A549 (cell line): Measurements from ENCODE around the gene DPP10. TPM values are rescaled to one million over a fixed set of nuclear protein-coding genes. Genes with fewer than 3 reads are reported as not detected.
A peak's percentile ranks its signal among the peaks of the same experiment; 100 is the strongest.

Experiments
- ATAC-seq, 2 experiments: fragments of 200-7000 bp in 1 of 2; fragments of >200 bp in 1 of 2; cut with Nextera tagmentation in 1 of 2; cut with Tn5 transposase in 1 of 2; 3 replicates each; pipeline versions ENCODE4 v1.8.0 to v1.9.1; 2018 to 2020; ENCODE audit warnings: mild to moderate bottlenecking in 1 of 2, moderate library complexity in 1 of 2
- CTCF ChIA-PET: fragments of 300-600 bp; sonication (Branson Sonifier 250); formaldehyde crosslinking; extraction: SDS; loops from one replicate; lab custom pipeline; 2021; ENCODE audit warnings: antibody characterized with exemption, inconsistent platforms; lab: Yijun Ruan, JAX
- POLR2A ChIA-PET: fragments of 350-600 bp; formaldehyde crosslinking; extraction: SDS; loops from one replicate; lab custom pipeline; 2021; ENCODE audit warnings: antibody characterized with exemption, inconsistent platforms; lab: Yijun Ruan, JAX
- DNase-seq, 2 experiments: peaks; one replicate each; pipeline versions ENCODE4 v3.0.0 to v3.0.0-alpha.2; 2011 to 2016; ENCODE audit warnings: low read depth in 1 of 2, low spot score in 1 of 2
- FAIRE-seq: peaks from 2 replicates; lab custom pipeline; 2011; peaks lifted over from hg19 to GRCh38; lab: Jason Lieb, UNC
- H3K27ac ChIP-seq, 2 experiments: fragments of >200 bp; sonication (Bioruptor Twin); formaldehyde crosslinking; 3 replicates each; pipeline ENCODE4 v1.5.1; 2016 to 2017
- H3K4me1 ChIP-seq: fragments of >200 bp; sonication (Bioruptor Twin); formaldehyde crosslinking; 3 replicates; pipeline ENCODE4 v1.6.1; 2016
- H3K4me2 ChIP-seq: fragments of >200 bp; sonication (Bioruptor Twin); formaldehyde crosslinking; 3 replicates; pipeline ENCODE4 v1.6.1; 2016
- H3K4me3 ChIP-seq: fragments of >200 bp; sonication (Bioruptor Twin); formaldehyde crosslinking; 3 replicates; pipeline ENCODE4 v1.5.1; 2016
- H3K9me3 ChIP-seq: fragments of >200 bp; sonication (Bioruptor Twin); formaldehyde crosslinking; 3 replicates; pipeline ENCODE4 v1.6.1; 2016
- BCL3 ChIP-seq: fragments of >200 bp; sonication (Bioruptor Twin); formaldehyde crosslinking; IDR thresholded peaks from 3 replicates; pipeline ENCODE4 v1.6.1; 2016
- CBX2 ChIP-seq: fragments of 200-600 bp; sonication (generic); IDR thresholded peaks from 2 replicates; pipeline ENCODE4 v1.6.1; 2016; ENCODE audit warnings: low read depth, mild to moderate bottlenecking, borderline replicate concordance
- CHD2 ChIP-seq: fragments of 150-350 bp; IDR thresholded peaks from 2 replicates; pipeline ENCODE4 v1.6.1; 2014; ENCODE audit warnings: low read length; ENCODE audit not compliant: partially characterized antibody
- CTCF ChIP-seq: fragments of >200 bp; sonication (Bioruptor Twin); formaldehyde crosslinking; IDR thresholded peaks from 3 replicates; pipeline ENCODE4 v1.5.1; 2016
- ELK1 ChIP-seq: fragments of 150-350 bp; IDR thresholded peaks from 2 replicates; pipeline ENCODE4 v1.6.1; 2014; ENCODE audit warnings: low read depth, mild to moderate bottlenecking, low read length
- FOSB ChIP-seq: fragments of 250-450 bp; sonication (Bioruptor Pico); IDR thresholded peaks from 2 replicates; pipeline ENCODE4 v1.5.0; 2020; ENCODE audit warnings: mild to moderate bottlenecking, moderate library complexity
- FOSL2 ChIP-seq, 2 experiments: fragments of 450-650 bp in 1 of 2; fragments of >200 bp in 1 of 2; sonication (Bioruptor Twin) in 1 of 2; formaldehyde crosslinking; IDR thresholded peaks; 2 replicates each; pipeline versions ENCODE4 v1.5.0 to v1.6.1; 2016 to 2020; ENCODE audit warnings: mild to moderate bottlenecking in 1 of 2, moderate library complexity in 1 of 2
- FOXS1 ChIP-seq: fragments of 250-450 bp; sonication (Bioruptor Pico); IDR thresholded peaks from 2 replicates; pipeline ENCODE4 v1.5.0; 2020; ENCODE audit warnings: mild to moderate bottlenecking, moderate library complexity
- HES2 ChIP-seq: fragments of >200 bp; sonication (Bioruptor Twin); formaldehyde crosslinking; IDR thresholded peaks from 2 replicates; pipeline ENCODE4 v1.6.1; 2016
- HMGXB4 ChIP-seq: fragments of 250-450 bp; sonication (Bioruptor Pico); IDR thresholded peaks from 2 replicates; pipeline ENCODE4 v1.5.0; 2021; ENCODE audit warnings: mild to moderate bottlenecking, moderate library complexity, borderline replicate concordance
- HOXB5 ChIP-seq: fragments of 250-450 bp; sonication (Bioruptor Pico); IDR thresholded peaks from 2 replicates; pipeline ENCODE4 v1.5.0; 2020; ENCODE audit warnings: mild to moderate bottlenecking, moderate library complexity
- KDM5A ChIP-seq: fragments of 200-600 bp; sonication (generic); IDR thresholded peaks from 2 replicates; pipeline ENCODE4 v1.6.1; 2016; ENCODE audit warnings: antibody characterized with exemption, mild to moderate bottlenecking
- MAFK ChIP-seq: fragments of 450-650 bp; IDR thresholded peaks from 2 replicates; pipeline ENCODE4 v1.6.1; 2014; ENCODE audit not compliant: partially characterized antibody
- MYC ChIP-seq: IDR thresholded peaks from 2 replicates; pipeline ENCODE4 v1.6.1; 2012; ENCODE audit warnings: mild to moderate bottlenecking, inconsistent platforms, low read length, improper control_type of control experiment, borderline replicate concordance
- NPAS2 ChIP-seq: fragments of 250-450 bp; sonication (Bioruptor Pico); IDR thresholded peaks from 2 replicates; pipeline ENCODE4 v1.8.0; 2022; ENCODE audit warnings: mild to moderate bottlenecking, moderate library complexity, borderline replicate concordance
- NR3C1 ChIP-seq: fragments of >200 bp; sonication (Bioruptor Twin); formaldehyde crosslinking; IDR thresholded peaks from 3 replicates; pipeline ENCODE4 v1.6.1; 2017
- PBX3 ChIP-seq: IDR thresholded peaks from 2 replicates; pipeline ENCODE4 v1.6.1; 2012
- PHF8 ChIP-seq: fragments of 200-600 bp; sonication (generic); IDR thresholded peaks from 2 replicates; pipeline ENCODE4 v1.6.1; 2016; ENCODE audit warnings: low read depth, mild to moderate bottlenecking, antibody characterized with exemption, moderate library complexity, borderline replicate concordance
- RFX5 ChIP-seq: fragments of 450-650 bp; IDR thresholded peaks from 2 replicates; pipeline ENCODE4 v1.7.1; 2014; ENCODE audit warnings: antibody characterized with exemption, mild to moderate bottlenecking, moderate library complexity
- RNF2 ChIP-seq: fragments of 200-600 bp; sonication (generic); IDR thresholded peaks from 2 replicates; pipeline ENCODE4 v1.6.1; 2016; ENCODE audit warnings: low read depth, mild to moderate bottlenecking, antibody characterized with exemption, moderate library complexity, borderline replicate concordance
- SMC3 ChIP-seq: fragments of >200 bp; sonication (Bioruptor Twin); formaldehyde crosslinking; IDR thresholded peaks from 3 replicates; pipeline ENCODE4 v1.6.1; 2018; ENCODE audit warnings: inconsistent platforms
- USF2 ChIP-seq: fragments of 450-650 bp; IDR thresholded peaks from 2 replicates; pipeline ENCODE4 v1.6.1; 2014; ENCODE audit warnings: antibody characterized with exemption
- ZSCAN20 ChIP-seq: fragments of 250-450 bp; sonication (Bioruptor Pico); IDR thresholded peaks from 2 replicates; pipeline ENCODE4 v1.8.0; 2022; ENCODE audit warnings: mild to moderate bottlenecking, moderate library complexity
- WGBS: methylation state at CpG from one replicate; pipeline ENCODE4 v1.1.6; 2017; ENCODE audit errors: missing lambda C conversion rate; 5-methylcytosine and 5-hydroxymethylcytosine counted together
- polyA plus RNA-seq, 4 experiments: library from polyadenylated mRNA; depleted of rRNA in 3 of 4; stranded (reverse); fragments of >200 nt; fragmentation: RNase III in 1 of 4; extraction: RNeasy Plus Mini Kit Qiagen cat#74134 plus additional on column Dnase treatment in 1 of 4; gene quantifications; 2 replicates in 3 of 4; 3 replicates in 1 of 4; pipeline ENCODE4 v1.2.3, GENCODE V29; 2011 to 2017

DPP10 gene
- polyA plus RNA-seq, 2 of the 4 experiments (the other 2 are of a cell fraction): not detected

- POLR2A ChIA-PET: no interaction called here
- Histone ChIP-seq H3K27ac (no peak overlapping the region), H3K4me3 (no peak overlapping the region), H3K4me1 (no peaks in the 10 kb centered on the region), H3K9me3 (no peaks in the 10 kb centered on the region), H3K4me2 (no peak overlapping the region)
- 3% methylated on average over 6 of the region's 6 CpGs for WGBS
- FAIRE-seq (no peak), ATAC-seq (no peak), DNase-seq (no peak)
- TF ChIP-seq PHF8: no peak
- TF ChIP-seq RFX5: no peak
- TF ChIP-seq NR3C1: no peak
- no peak for TF ChIP-seq BCL3
- no peak for TF ChIP-seq PBX3
- no peak for TF ChIP-seq USF2
- no peak for TF ChIP-seq NPAS2 (CRISPR knock-in tag)
- no peak for TF ChIP-seq KDM5A
- TF ChIP-seq CTCF: no peak
- no peak for TF ChIP-seq RNF2
- no peak for TF ChIP-seq MYC
- no peak for TF ChIP-seq FOSB
- TF ChIP-seq HOXB5 (CRISPR knock-in tag): no peak
- no peak for TF ChIP-seq CBX2
- CTCF ChIA-PET: no interaction called here
These were observed 721.1 kb downstream of the DPP10 start for GRCh38 chr2:115163572-115163971.

- 4% methylated on average over 6 of the region's 6 CpGs for WGBS
- POLR2A ChIA-PET: no interaction called here
- Histone ChIP-seq H3K4me3 (no peak overlapping the region), H3K4me1 (no peaks in the 10 kb centered on the region), H3K4me2 (no peak overlapping the region), H3K9me3 (no peaks in the 10 kb centered on the region), H3K27ac (no peak overlapping the region)
- no peak for FAIRE-seq
- ATAC-seq: peak in 1 of 2 experiments; percentile 46; a peak in 1 of 6 replicates
- CTCF ChIA-PET: interaction anchor here (0.5 to 2.6 kb wide), 7 partner anchors 9 to 1041 kb away, joined by 3 to 9 read pairs (median 3); no protein-coding TSS in a partner anchor
- peak in 1 of 2 experiments; percentile 36 for DNase-seq
- no peak for TF ChIP-seq ZSCAN20
- TF ChIP-seq MAFK: no peak
- no peak for TF ChIP-seq FOXS1 (CRISPR knock-in tag)
- TF ChIP-seq CHD2: no peak
- no peak for TF ChIP-seq RNF2
- no peak for TF ChIP-seq HES2
- peak; percentile 57 for TF ChIP-seq SMC3
- TF ChIP-seq ELK1: no peak
- TF ChIP-seq BCL3: no peak
- peak; percentile 60 for TF ChIP-seq CTCF
- TF ChIP-seq HOXB5 (CRISPR knock-in tag): no peak
- TF ChIP-seq HMGXB4 (CRISPR knock-in tag): no peak
- TF ChIP-seq FOSL2 (IDR thresholded peaks at IDR 0.05): no peak
- TF ChIP-seq FOSL2 (CRISPR knock-in tag; IDR thresholded peaks at IDR 0.05): no peak
These were observed 723.2 kb downstream of the DPP10 start for GRCh38 chr2:115165529-115166109.
